Measurements from ENCODE around the gene CORO2A.

The CORO2A gene, protein sequence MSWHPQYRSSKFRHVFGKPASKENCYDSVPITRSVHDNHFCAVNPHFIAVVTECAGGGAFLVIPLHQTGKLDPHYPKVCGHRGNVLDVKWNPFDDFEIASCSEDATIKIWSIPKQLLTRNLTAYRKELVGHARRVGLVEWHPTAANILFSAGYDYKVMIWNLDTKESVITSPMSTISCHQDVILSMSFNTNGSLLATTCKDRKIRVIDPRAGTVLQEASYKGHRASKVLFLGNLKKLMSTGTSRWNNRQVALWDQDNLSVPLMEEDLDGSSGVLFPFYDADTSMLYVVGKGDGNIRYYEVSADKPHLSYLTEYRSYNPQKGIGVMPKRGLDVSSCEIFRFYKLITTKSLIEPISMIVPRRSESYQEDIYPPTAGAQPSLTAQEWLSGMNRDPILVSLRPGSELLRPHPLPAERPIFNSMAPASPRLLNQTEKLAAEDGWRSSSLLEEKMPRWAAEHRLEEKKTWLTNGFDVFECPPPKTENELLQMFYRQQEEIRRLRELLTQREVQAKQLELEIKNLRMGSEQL
- total RNA-seq: 23.5 to 35.6 (median 32.6) reads per million in 4 donors

DNA sequence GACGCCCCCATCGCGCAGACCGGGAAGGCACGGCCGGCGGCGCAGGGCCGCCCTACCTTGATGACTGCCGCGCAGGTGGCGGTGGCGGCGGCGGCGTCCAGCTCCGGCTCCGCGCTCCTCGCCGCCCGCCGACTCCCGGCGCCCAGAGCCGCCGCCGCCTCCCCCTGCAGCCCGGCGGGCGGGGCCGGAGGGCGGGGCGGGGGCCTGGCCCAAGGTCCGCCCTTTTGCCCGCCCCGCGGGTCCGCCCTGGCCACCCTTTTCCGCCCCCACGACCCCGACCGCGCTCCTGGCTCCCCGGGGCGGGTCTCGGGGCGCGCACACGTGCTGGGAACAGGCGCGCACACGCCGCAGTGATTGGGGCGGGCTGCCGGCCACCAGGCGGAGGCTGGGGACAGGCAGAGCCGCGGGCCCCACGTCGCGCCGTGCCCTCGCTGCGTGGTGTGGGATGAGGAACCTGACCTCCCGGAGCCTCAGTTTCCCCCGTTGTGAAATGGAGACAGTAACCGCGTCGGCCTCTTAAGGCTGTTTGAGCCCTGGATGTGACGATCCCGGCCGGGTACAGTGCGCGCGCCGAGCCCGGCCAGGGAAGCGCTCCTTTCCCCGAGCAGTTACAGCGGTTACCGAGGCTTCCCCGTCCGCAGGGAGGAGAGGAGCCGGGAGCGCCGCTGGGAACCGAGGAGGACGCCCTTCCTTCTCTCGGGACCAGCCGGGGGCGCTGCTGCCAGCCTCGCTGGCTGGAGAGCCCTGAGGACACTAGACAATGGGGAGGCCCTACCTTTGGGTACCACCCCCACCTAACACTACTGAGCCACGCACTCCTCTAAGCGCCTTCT is at the start of gene CORO2A:
TSS of gene CORO2A (minus strand) at position 135 of the 833 bp plus-strand sequence. CDS start 34,977 bp downstream, outside the sequence.
- peak; percentile 55 to 68 (median 62) for DNase-seq

DNA sequence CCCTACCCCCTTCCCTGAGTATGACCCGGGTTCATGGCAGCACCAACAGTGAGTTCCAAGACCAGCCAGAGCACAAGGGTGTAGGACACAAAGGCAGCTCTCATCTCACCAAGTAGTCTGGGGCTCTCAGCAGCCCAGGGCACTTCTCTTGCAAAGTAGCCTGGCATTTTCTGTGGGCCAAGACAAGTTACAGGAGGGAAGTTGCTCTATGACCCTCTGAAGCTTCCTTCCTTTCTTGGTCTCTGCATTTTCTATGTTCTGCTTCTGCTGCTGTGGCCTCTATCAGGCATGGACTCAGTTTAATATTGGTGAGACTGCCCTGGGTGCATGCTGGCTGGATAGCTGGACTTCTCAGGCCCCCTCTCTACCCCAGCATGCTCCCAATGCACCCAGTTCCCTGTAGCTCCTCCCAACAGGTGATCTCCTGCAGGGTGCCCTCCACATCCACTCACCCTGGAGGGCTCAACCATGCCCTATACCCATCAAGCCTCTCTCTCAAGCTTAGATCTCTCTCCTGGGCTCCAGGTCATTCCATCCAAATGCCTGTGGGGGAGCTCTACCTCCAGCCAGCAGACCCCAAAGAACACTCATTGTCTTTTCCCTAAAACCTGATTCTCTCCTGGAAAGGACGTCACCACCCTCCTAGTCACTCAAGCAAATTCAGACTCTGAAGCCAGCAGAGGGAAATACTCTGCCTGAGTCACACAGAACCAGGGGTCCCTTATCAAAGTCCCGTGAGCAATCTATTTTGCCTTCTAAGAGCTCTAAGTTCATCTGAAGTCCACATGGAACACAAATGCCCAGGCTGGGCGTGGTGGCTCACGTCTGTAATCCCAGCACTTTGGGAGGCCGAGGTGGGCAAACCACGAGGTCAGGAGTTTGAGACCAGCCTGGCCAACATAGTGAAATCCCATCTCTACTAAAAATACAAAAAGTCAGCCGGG is 49.2 kb upstream of the CORO2A start:
- DNase-seq: no peak

DNA sequence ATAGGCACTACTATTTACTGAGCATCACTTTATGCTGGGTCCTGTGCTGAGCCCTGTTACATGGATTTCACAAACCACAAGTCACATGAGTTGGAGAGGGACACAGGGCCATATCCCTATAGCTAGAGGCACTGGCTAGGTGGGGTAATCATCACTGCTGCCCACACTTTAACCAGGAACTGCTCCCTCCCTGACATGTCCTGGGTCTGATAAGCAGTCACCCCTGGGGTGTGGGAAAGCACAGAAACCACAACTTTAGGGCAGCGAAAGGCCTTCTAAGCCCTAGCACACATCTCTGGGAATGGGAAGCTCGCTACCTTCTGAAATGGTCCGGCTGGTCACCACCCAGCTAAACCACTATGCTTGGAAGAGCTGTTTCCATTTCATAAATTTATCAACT is 48.0 kb upstream of the CORO2A start:
- no peak for DNase-seq

GRCh38 chr9:98236901-98237487 is 44.6 kb upstream of the CORO2A start:
- no peak for DNase-seq

GRCh38 chr9:98235126-98235525 is 42.7 kb upstream of the CORO2A start:
- DNase-seq: no peak

- DNase-seq: no peak
Measured at GRCh38 chr9:98234245-98234825, 41.9 kb upstream of the CORO2A start.

- DNase-seq: no peak
Measured at GRCh38 chr9:98232926-98233325, 40.5 kb upstream of the CORO2A start.

DNA sequence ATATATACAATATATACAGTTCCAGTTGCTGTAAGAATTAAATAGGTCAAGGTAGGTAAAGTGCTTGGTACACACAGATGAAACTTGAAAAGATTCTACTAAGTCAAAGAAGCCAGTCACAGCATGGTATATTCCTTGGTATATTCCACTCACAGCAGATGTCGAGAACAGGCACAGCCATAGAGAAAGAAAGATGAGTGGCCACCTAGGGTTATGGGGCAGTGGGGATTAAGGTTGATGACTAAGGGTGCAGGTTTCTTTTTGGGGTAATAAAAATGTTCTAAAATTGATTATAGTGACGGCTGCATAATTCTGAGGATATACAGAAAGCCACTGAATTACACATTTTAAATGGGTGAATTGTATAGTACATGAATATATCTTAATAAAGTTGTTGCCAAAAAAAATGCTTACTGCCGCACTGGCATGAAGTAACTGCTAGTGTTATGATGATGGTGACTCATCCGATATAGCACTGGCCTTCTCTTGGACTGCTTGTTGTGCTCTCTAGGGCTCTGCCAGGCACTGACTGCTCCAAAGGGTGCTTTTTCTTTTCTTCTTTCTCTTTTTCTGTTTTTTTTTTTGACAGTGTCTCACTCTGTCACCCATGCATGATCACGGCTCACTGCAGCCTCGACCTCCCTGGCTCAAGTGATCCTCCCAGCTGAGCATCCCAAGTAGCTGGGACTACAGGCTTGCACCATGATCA is 39.5 kb upstream of the CORO2A start:
- no peak for DNase-seq

GRCh38 chr9:98230789-98231188 is 38.4 kb upstream of the CORO2A start:
- no peak for DNase-seq

DNA sequence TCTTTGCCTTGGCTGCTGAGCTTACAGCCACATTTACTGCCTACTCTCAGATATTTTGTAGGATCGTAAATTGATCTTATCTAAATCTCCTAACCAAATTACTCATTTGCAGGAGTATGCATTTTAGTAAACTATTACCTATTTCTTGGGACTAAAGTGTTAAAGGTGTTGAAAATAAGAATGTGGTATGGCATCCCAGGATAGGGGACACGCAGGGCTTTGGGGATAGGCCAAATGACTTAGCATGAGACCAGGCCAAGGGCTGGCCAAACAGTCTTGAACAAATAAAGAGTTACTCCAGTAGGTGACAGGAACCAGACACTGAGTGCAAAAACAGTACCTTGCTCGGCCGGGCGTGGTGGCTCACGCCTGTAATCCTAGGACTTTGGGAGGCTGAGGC is 37.9 kb upstream of the CORO2A start:
- DNase-seq: no peak

DNA sequence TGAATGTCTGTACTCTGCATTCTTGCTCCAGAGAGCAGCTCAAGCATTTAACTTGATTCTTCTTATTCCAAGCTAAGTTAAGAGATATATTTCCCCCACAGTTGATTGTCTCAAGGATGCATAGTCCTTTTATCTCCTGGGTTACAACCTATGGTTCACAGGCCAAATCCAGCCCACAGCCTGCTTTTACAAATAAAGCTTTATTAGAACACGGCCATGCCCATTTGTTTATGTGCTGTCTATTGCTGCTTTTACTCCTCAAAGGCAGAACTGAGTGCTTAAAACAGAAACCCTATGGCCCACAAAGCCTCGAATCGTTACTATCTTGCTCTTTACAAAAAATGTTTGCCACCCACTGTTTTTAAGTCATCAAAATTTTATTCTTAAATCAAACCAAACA is 37.2 kb upstream of the CORO2A start:
- DNase-seq: no peak

- DNase-seq: no peak
Measured at GRCh38 chr9:98229090-98229395, 36.6 kb upstream of the CORO2A start.

DNA sequence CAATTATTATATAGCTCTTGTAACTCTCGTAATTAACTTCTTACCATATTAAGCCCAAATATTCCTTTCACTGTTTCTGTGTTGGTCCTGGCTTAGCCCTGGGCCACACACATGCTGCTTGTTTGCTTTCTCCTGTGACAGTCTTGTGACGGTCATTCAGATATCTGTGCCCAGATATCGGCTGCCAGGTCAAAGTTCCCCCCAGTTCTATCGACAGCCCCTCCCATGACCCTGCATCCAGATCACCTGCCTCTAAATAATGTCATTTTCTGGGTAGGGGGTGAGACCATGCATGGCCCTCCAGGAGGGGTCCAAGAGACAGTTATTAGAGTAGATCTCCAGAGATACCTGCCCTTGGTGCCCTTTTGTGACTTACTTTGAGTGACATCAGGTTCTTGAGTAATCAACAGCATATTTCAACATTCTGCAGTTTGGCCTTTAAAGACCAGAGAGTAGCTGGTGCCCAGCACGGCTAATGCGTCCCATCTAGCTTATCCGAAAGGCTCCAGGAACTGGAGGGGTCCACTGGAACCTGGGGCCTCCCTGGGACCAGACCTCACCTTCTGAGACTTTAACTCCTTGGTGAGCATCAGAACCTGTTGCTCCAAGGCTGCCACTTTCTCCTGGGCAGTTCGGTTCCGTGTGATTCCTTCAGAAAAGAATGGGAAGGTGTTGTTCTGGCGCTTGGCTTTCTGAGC is 36.1 kb upstream of the CORO2A start:
- no peak for DNase-seq

DNA sequence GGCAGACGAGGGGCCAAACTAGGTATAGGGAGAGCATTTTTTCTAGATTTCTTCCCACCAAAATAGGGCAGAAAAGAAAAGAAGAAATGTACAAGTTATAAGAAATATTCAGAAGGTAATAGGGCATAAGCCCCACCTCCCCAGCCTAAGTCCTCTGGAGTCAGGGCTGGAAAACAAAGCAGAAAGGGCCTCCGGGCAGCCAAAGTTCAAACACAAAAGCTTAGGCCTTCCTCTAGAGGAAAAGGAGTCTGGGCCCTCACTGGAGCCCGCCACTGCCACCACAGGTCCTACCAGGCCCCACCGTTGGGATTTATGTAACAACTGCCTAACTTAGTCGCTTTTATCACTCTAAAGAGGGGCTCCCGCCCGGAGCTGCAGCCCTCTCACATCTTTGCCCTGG is 35.4 kb upstream of the CORO2A start:
- DNase-seq: no peak

- no peak for DNase-seq
Measured at GRCh38 chr9:98226957-98227356, 34.5 kb upstream of the CORO2A start.

DNA sequence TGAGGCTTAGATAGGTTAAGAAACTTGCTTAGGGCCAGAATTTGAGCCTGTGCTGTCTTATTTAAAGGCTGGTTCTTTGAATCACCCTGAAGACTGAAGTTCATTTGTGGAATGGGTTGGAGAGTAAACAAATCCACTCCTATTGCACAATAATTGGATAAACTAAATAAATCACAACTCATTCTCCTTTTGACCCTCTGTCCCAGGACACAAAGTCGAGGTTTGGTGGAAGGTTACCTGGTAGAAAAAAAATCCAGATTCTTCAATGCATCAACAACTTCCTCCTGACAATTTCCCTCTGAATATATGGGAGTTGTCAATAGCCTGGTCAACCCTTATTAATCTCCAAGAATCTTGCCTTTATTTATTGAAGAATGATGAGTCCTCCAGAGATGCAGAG is 34.1 kb upstream of the CORO2A start:
- DNase-seq: no peak

GRCh38 chr9:98225015-98225442 is 32.6 kb upstream of the CORO2A start:
- no peak for DNase-seq

GRCh38 chr9:98222885-98223691 is 30.7 kb upstream of the CORO2A start:
- DNase-seq: no peak

- no peak for DNase-seq
Measured at GRCh38 chr9:98220911-98221310, 28.5 kb upstream of the CORO2A start.
